H9 (cell line): ENCODE measurements around the gene ITPRIPL1. TPM values are rescaled to one million over a fixed set of nuclear protein-coding genes. Genes with fewer than 3 reads are reported as not detected.

Source experiments
- DNase-seq: peaks from one replicate; pipeline ENCODE4 v3.0.0-alpha.2; 2017
- H2AFZ ChIP-seq: one replicate; pipeline ENCODE4 v1.6.1; 2013; ENCODE audit warnings: mild to moderate bottlenecking, low read length, control low read depth, moderate library complexity
- H2AK5ac ChIP-seq: 2 replicates; pipeline ENCODE4 v1.6.1; 2013; ENCODE audit warnings: low read length, control low read depth, mixed read lengths; ENCODE audit not compliant: insufficient read length
- H2BK120ac ChIP-seq: one replicate; pipeline ENCODE4 v1.6.1; 2013; ENCODE audit warnings: low read depth, mild to moderate bottlenecking, low read length, control low read depth, inconsistent platforms; ENCODE audit not compliant: poor library complexity, severe bottlenecking
- H2BK12ac ChIP-seq: 2 replicates; pipeline ENCODE4 v1.6.1; 2013; ENCODE audit warnings: low read length, control low read depth, mixed read lengths, low read depth; ENCODE audit not compliant: insufficient read length
- H2BK15ac ChIP-seq: 2 replicates; pipeline ENCODE4 v1.6.1; 2013; ENCODE audit warnings: low read depth, low read length, control low read depth
- H2BK20ac ChIP-seq: one replicate; pipeline ENCODE4 v1.6.1; 2013; ENCODE audit warnings: low read depth, mild to moderate bottlenecking, low read length, control low read depth, inconsistent platforms; ENCODE audit not compliant: poor library complexity, severe bottlenecking
- H2BK5ac ChIP-seq: 2 replicates; pipeline ENCODE4 v1.6.1; 2013; ENCODE audit warnings: low read length, control low read depth, mixed read lengths; ENCODE audit not compliant: insufficient read length
- H3K14ac ChIP-seq: 2 replicates; pipeline ENCODE4 v1.6.1; 2013; ENCODE audit warnings: low read length, control low read depth; ENCODE audit not compliant: insufficient read depth
- H3K18ac ChIP-seq: 2 replicates; pipeline ENCODE4 v1.6.1; 2013; ENCODE audit warnings: low read depth, mild to moderate bottlenecking, mixed read lengths, low read length, control low read depth; ENCODE audit not compliant: insufficient read length
- H3K23ac ChIP-seq: 2 replicates; pipeline ENCODE4 v1.6.1; 2013; ENCODE audit warnings: low read length, control low read depth, mixed read lengths, low read depth; ENCODE audit not compliant: insufficient read length
- H3K23me2 ChIP-seq: 2 replicates; pipeline ENCODE4 v1.6.1; 2013; ENCODE audit warnings: low read depth, mild to moderate bottlenecking, mixed read lengths, low read length, control low read depth; ENCODE audit not compliant: insufficient read length, poor library complexity, severe bottlenecking
- H3K27ac ChIP-seq: 2 replicates; pipeline ENCODE4 v1.5.1; 2013; ENCODE audit warnings: low read length, control low read depth, mixed read lengths, low read depth; ENCODE audit not compliant: insufficient read length
- H3K27me3 ChIP-seq: 2 replicates; pipeline ENCODE4 v1.6.1; 2013; ENCODE audit warnings: low read length, control low read depth, inconsistent platforms; ENCODE audit not compliant: insufficient read depth
- H3K4ac ChIP-seq: 2 replicates; pipeline ENCODE4 v1.6.1; 2013; ENCODE audit warnings: low read depth, mild to moderate bottlenecking, control low read depth, inconsistent platforms, low read length, moderate library complexity
- H3K4me1 ChIP-seq: 2 replicates; pipeline ENCODE4 v1.6.1; 2013; ENCODE audit warnings: low read length, control low read depth, inconsistent platforms; ENCODE audit not compliant: insufficient read depth
- H3K4me2 ChIP-seq: 2 replicates; pipeline ENCODE4 v1.6.1; 2013; ENCODE audit warnings: low read length, control low read depth, mixed read lengths; ENCODE audit not compliant: insufficient read length, insufficient read depth
- H3K56ac ChIP-seq: 2 replicates; pipeline ENCODE4 v1.6.1; 2013; ENCODE audit warnings: low read depth, mild to moderate bottlenecking, mixed read lengths, low read length, control low read depth; ENCODE audit not compliant: insufficient read length
- H3K79me1 ChIP-seq: 2 replicates; pipeline ENCODE4 v1.6.1; 2013; ENCODE audit warnings: low read depth, mild to moderate bottlenecking, moderate library complexity, low read length, control low read depth, inconsistent platforms; ENCODE audit not compliant: insufficient read depth, poor library complexity, severe bottlenecking
- H3K79me2 ChIP-seq: 2 replicates; pipeline ENCODE4 v1.6.1; 2013; ENCODE audit warnings: low read length, control low read depth, inconsistent platforms; ENCODE audit not compliant: insufficient read depth
- H3K9ac ChIP-seq: 2 replicates; pipeline ENCODE4 v1.6.1; 2013; ENCODE audit warnings: low read length, control low read depth, mixed read lengths; ENCODE audit not compliant: insufficient read length; ENCODE audit errors: extremely low read depth
- H3K9me3 ChIP-seq: one replicate; pipeline ENCODE4 v1.6.1; 2013; ENCODE audit warnings: low read depth, low read length, inconsistent platforms; ENCODE audit not compliant: control insufficient read depth
- H3T11ph ChIP-seq: one replicate; pipeline ENCODE4 v1.6.1; 2013; ENCODE audit warnings: mild to moderate bottlenecking, low read length, control low read depth, inconsistent platforms
- H4K20me1 ChIP-seq: one replicate; pipeline ENCODE4 v1.6.1; 2013; ENCODE audit not compliant: control insufficient read depth, insufficient read length, insufficient read depth
- H4K5ac ChIP-seq: 2 replicates; pipeline ENCODE4 v1.6.1; 2013; ENCODE audit warnings: low read depth, mild to moderate bottlenecking, mixed read lengths, low read length, control low read depth; ENCODE audit not compliant: insufficient read length
- H4K8ac ChIP-seq: replicated peaks from 2 replicates; pipeline ENCODE4 v1.6.1; 2013; ENCODE audit warnings: low read length, control low read depth, mixed read lengths, low read depth; ENCODE audit not compliant: insufficient read length
- H4K91ac ChIP-seq: 2 replicates; pipeline ENCODE4 v1.6.1; 2013; ENCODE audit warnings: low read depth, mild to moderate bottlenecking, moderate library complexity, mixed read lengths, low read length, control low read depth; ENCODE audit not compliant: insufficient read length
- H3K27ac Mint-ChIP-seq, 3 experiments: 2 replicates in 2 of 3; 3 replicates in 1 of 3; pipeline ENCODE4 v1.8.0; 2020 to 2021; ENCODE audit warnings: mixed read lengths in 3 of 3, mild to moderate bottlenecking in 1 of 3, moderate library complexity in 1 of 3
- H3K27me3 Mint-ChIP-seq: 2 replicates; pipeline ENCODE4 v1.8.0; 2021; ENCODE audit warnings: low read depth, mild to moderate bottlenecking, moderate library complexity, mixed read lengths
- H3K36me3 Mint-ChIP-seq, 3 experiments: 2 replicates in 2 of 3; 3 replicates in 1 of 3; pipeline ENCODE4 v1.8.0; 2020 to 2021; ENCODE audit warnings: low read depth in 3 of 3, mixed read lengths in 3 of 3; ENCODE audit not compliant: insufficient read depth in 1 of 3
- H3K4me1 Mint-ChIP-seq, 2 experiments: 2 replicates each; pipeline ENCODE4 v1.8.0; 2020; ENCODE audit warnings: mixed read lengths in 2 of 2
- H3K4me3 Mint-ChIP-seq, 2 experiments: 2 replicates in 1 of 2; 3 replicates in 1 of 2; pipeline ENCODE4 v1.8.0; 2020 to 2021; ENCODE audit warnings: mild to moderate bottlenecking in 2 of 2, mixed read lengths in 2 of 2, moderate library complexity in 1 of 2
- H3K9me3 Mint-ChIP-seq, 2 experiments: 2 replicates in 1 of 2; 3 replicates in 1 of 2; pipeline ENCODE4 v1.8.0; 2020; ENCODE audit warnings: mild to moderate bottlenecking in 2 of 2, mixed read lengths in 2 of 2, moderate library complexity in 1 of 2
- WGBS: extraction: QIAGEN DNeasy Blood & Tissue Kit; methylation state at CpG from one replicate; pipeline ENCODE4 v1.1.7; 2013; ENCODE audit warnings: missing lambda C conversion rate, low lambda C conversion rate, mixed read lengths; ENCODE audit not compliant: insufficient read length; ENCODE audit errors: extremely low coverage; 5-methylcytosine and 5-hydroxymethylcytosine counted together
- total RNA-seq: library from RNA; stranded (reverse); gene quantifications from 2 replicates; pipeline ENCODE4 v1.2.1, GENCODE V29; 2021
- TF ChIP-seq, protein P1 (sequence below): fragments of 200-600 bp; sonication (generic); conservative IDR thresholded peaks from 3 replicates; pipeline ENCODE4 v1.8.0; 2021; ENCODE audit warnings: antibody characterized with exemption, mild to moderate bottlenecking

The ITPRIPL1 gene
- total RNA-seq, 1 experiment from 2014 or later: 16.3 TPM

DNA sequence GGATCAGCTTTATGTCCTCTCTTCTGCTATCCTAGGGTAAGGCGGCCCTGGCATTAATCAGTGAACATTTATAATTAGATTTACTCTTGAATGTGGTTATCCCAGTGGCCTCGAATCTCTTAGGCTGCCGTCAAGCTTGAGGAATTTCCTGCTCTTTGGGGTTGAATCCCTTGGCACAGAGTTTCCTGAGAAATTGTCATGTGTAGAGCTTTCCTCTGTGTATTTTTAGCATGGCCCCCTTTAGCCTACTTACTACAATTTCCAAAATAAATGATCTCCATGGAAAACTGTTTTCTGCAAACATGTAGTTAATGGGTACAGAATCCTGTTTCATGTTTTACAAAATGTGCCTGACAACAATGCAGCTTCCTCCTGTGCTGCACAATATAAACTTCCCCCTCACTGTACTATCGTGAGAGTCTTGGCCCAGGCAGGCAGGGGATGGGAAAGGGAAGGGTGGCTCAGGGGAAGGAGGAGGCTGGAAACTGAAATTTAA is 28.5 kb downstream of the ITPRIPL1 start:
- Mint-ChIP-seq H3K36me3 (peaks cover 33 to 87% (median 81%) of the 10 kb centered on the region in 3 experiments; a peak in 6 of 7 replicates), H3K27me3 (no peaks in the 10 kb centered on the region), H3K4me1 (no peaks in the 10 kb centered on the region), H3K27ac (no peak overlapping the region), H3K9me3 (no peaks in the 10 kb centered on the region), H3K4me3 (no peak overlapping the region)
- H3K4ac ChIP-seq: no peak overlapping the region
- H4K8ac ChIP-seq: no peak overlapping the region
- no CpG with 5 or more reads among the region's 4 CpGs for WGBS
- peaks cover 2% of the 10 kb centered on the region for H4K20me1 ChIP-seq
- H3K18ac ChIP-seq: no peak overlapping the region
- no peak overlapping the region for H4K91ac ChIP-seq
- no peak for DNase-seq
- no peak overlapping the region for H2AFZ ChIP-seq
- H3K4me2 ChIP-seq: no peak overlapping the region
- H3K56ac ChIP-seq: no peak overlapping the region
- H3K14ac ChIP-seq: no peak overlapping the region
- H3K79me1 ChIP-seq: no peaks in the 10 kb centered on the region
- no peak overlapping the region for H2BK5ac ChIP-seq
- H3T11ph ChIP-seq: no peak overlapping the region
- H2BK15ac ChIP-seq: no peak overlapping the region
- H4K5ac ChIP-seq: no peak overlapping the region
- no peak overlapping the region for H2AK5ac ChIP-seq
- H3K9ac ChIP-seq: no peak overlapping the region
- TF ChIP-seq, protein P1, sequence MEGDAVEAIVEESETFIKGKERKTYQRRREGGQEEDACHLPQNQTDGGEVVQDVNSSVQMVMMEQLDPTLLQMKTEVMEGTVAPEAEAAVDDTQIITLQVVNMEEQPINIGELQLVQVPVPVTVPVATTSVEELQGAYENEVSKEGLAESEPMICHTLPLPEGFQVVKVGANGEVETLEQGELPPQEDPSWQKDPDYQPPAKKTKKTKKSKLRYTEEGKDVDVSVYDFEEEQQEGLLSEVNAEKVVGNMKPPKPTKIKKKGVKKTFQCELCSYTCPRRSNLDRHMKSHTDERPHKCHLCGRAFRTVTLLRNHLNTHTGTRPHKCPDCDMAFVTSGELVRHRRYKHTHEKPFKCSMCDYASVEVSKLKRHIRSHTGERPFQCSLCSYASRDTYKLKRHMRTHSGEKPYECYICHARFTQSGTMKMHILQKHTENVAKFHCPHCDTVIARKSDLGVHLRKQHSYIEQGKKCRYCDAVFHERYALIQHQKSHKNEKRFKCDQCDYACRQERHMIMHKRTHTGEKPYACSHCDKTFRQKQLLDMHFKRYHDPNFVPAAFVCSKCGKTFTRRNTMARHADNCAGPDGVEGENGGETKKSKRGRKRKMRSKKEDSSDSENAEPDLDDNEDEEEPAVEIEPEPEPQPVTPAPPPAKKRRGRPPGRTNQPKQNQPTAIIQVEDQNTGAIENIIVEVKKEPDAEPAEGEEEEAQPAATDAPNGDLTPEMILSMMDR: no peak
- no peaks in the 10 kb centered on the region for H3K4me1 ChIP-seq
- no peak overlapping the region for H2BK12ac ChIP-seq
- H3K79me2 ChIP-seq: no peaks in the 10 kb centered on the region; the same call in 1 of the 2 replicates
- H3K27ac ChIP-seq: no peak overlapping the region
- no peak overlapping the region for H2BK20ac ChIP-seq
- H3K9me3 ChIP-seq: no peaks in the 10 kb centered on the region
- H3K23me2 ChIP-seq: no peaks in the 10 kb centered on the region
- H3K27me3 ChIP-seq: no peaks in the 10 kb centered on the region
- H3K23ac ChIP-seq: no peak overlapping the region
- no peak overlapping the region for H2BK120ac ChIP-seq
